ENCODE measurements around the gene SEZ6. TPM values are rescaled to one million over a fixed set of nuclear protein-coding genes. Genes with fewer than 3 reads are reported as not detected.

The SEZ6 gene
- 9.8 and 10.1 TPM in 2 replicates for total RNA-seq
- long read RNA-seq, partial matches to known transcripts, result 2 of 2 reads
- long read RNA-seq, other reads (novel, unspliced or antisense), result 0 of 2 reads

GRCh38 chr17:29005936-29006511 is at the start of gene SEZ6:
Gene SEZ6, minus strand, starts transcription at chr17:29006033. Its CDS starts 164 bp downstream, at chr17:29005869.
- H3K27ac Mint-ChIP-seq, result no peak within 1 kb of the TSS

GRCh38 chr17:29054835-29055234 is 49.0 kb upstream of the SEZ6 start:
- H3K4me1 Mint-ChIP-seq (ENCODE audit: low read depth), result peaks cover 16% of the 10 kb centered on the region
- H3K27ac Mint-ChIP-seq, result no peak overlapping the region
- H3K36me3 Mint-ChIP-seq (ENCODE audit: insufficient read depth), result no peaks in the 10 kb centered on the region
- peak; percentile 34 for DNase-seq (ENCODE audit: low spot score, unreplicated experiment)
- no peaks in the 10 kb centered on the region for H3K9me3 Mint-ChIP-seq (ENCODE audit: low read depth)
- TF ChIP-seq CTCF (IDR thresholded peaks at IDR 0.05; ENCODE audit: unreplicated experiment), result no peak
- H3K4me3 Mint-ChIP-seq (ENCODE audit: low read depth), result no peak overlapping the region
- peaks cover 6% of the 10 kb centered on the region for H3K27me3 Mint-ChIP-seq

More at GRCh38 chr17:29005936-29006511, at the start of gene SEZ6:
- Mint-ChIP-seq H3K36me3 (ENCODE audit: insufficient read depth) (no peaks in the 10 kb centered on the region), H3K27me3 (peaks cover 58% of the 10 kb centered on the region), H3K9me3 (ENCODE audit: low read depth) (no peaks in the 10 kb centered on the region), H3K4me3 (ENCODE audit: low read depth) (peak within 1 kb of the TSS; percentile 55), H3K4me1 (ENCODE audit: low read depth) (peaks cover 28% of the 10 kb centered on the region)
- no peak for TF ChIP-seq CTCF (IDR thresholded peaks at IDR 0.05; ENCODE audit: unreplicated experiment)
- peak; percentile 91 for DNase-seq (ENCODE audit: low spot score, unreplicated experiment)

- H3K4me3 Mint-ChIP-seq (ENCODE audit: low read depth), result no peak overlapping the region
- no peak for TF ChIP-seq CTCF (IDR thresholded peaks at IDR 0.05; ENCODE audit: unreplicated experiment)
- no peak for DNase-seq (ENCODE audit: low spot score, unreplicated experiment)
- H3K9me3 Mint-ChIP-seq (ENCODE audit: low read depth), result no peaks in the 10 kb centered on the region
- H3K27me3 Mint-ChIP-seq, result peaks cover 6% of the 10 kb centered on the region
- H3K4me1 Mint-ChIP-seq (ENCODE audit: low read depth), result peaks cover 16% of the 10 kb centered on the region
- no peak overlapping the region for H3K27ac Mint-ChIP-seq
- H3K36me3 Mint-ChIP-seq (ENCODE audit: insufficient read depth), result no peaks in the 10 kb centered on the region
Measured at GRCh38 chr17:29051731-29052130, 45.9 kb upstream of the SEZ6 start.

GRCh38 chr17:29051194-29051593 is 45.4 kb upstream of the SEZ6 start:
- H3K27ac Mint-ChIP-seq, result peak overlapping the region; percentile 80
- no peaks in the 10 kb centered on the region for H3K9me3 Mint-ChIP-seq (ENCODE audit: low read depth)
- DNase-seq (ENCODE audit: low spot score, unreplicated experiment), result no peak
- H3K27me3 Mint-ChIP-seq, result peaks cover 7% of the 10 kb centered on the region
- H3K4me3 Mint-ChIP-seq (ENCODE audit: low read depth), result no peak overlapping the region
- no peak for TF ChIP-seq CTCF (IDR thresholded peaks at IDR 0.05; ENCODE audit: unreplicated experiment)
- peaks cover 16% of the 10 kb centered on the region for H3K4me1 Mint-ChIP-seq (ENCODE audit: low read depth)
- no peaks in the 10 kb centered on the region for H3K36me3 Mint-ChIP-seq (ENCODE audit: insufficient read depth)

- Mint-ChIP-seq H3K9me3 (ENCODE audit: low read depth) (no peaks in the 10 kb centered on the region), H3K27ac (no peak overlapping the region), H3K4me1 (ENCODE audit: low read depth) (peaks cover 22% of the 10 kb centered on the region), H3K27me3 (peaks cover 6% of the 10 kb centered on the region), H3K4me3 (ENCODE audit: low read depth) (no peak overlapping the region), H3K36me3 (ENCODE audit: insufficient read depth) (no peaks in the 10 kb centered on the region)
- DNase-seq (ENCODE audit: low spot score, unreplicated experiment), result no peak
- TF ChIP-seq CTCF (IDR thresholded peaks at IDR 0.05; ENCODE audit: unreplicated experiment), result no peak
Measured at GRCh38 chr17:29050176-29050575, 44.3 kb upstream of the SEZ6 start.

Measured in progenitor cell of endocrine pancreas (in vitro differentiated cells).